GM23338 (cell line): ENCODE measurements around the gene SLC6A18. TPM values are rescaled to one million over a fixed set of nuclear protein-coding genes. Genes with fewer than 3 reads are reported as not detected.

ENCODE experiments used
- ATAC-seq: fragments of 200-7000 bp; cut with Tn5 transposase; 3 replicates; pipeline ENCODE4 v1.9.1; 2020
- DNase-seq: peaks from one replicate; pipeline ENCODE4 v3.0.0-alpha.2; 2015; ENCODE audit warnings: low spot score
- H2AFZ ChIP-seq: fragments of 200-600 bp; sonication (generic); 2 replicates; pipeline ENCODE4 v1.8.0; 2016; ENCODE audit warnings: antibody characterized with exemption, mild to moderate bottlenecking, moderate library complexity
- H3F3A ChIP-seq: fragments of 200-600 bp; sonication (generic); replicated peaks from 2 replicates; pipeline ENCODE4 v1.8.0; 2017; ENCODE audit warnings: antibody characterized with exemption, mixed run types, low read depth
- H3K27ac ChIP-seq: fragments of 200-600 bp; sonication (generic); 2 replicates; pipeline ENCODE4 v1.6.1; 2016; ENCODE audit warnings: low read depth
- H3K27me3 ChIP-seq: fragments of 200-600 bp; sonication (generic); 2 replicates; pipeline ENCODE4 v1.8.0; 2016; ENCODE audit warnings: mild to moderate bottlenecking, mixed run types, moderate library complexity; ENCODE audit not compliant: insufficient read depth
- H3K36me3 ChIP-seq: fragments of 200-600 bp; sonication (generic); 2 replicates; pipeline ENCODE4 v1.8.0; 2016; ENCODE audit warnings: mild to moderate bottlenecking; ENCODE audit not compliant: insufficient read depth
- H3K4me1 ChIP-seq: fragments of 200-600 bp; sonication (generic); 2 replicates; pipeline ENCODE4 v1.8.0; 2016; ENCODE audit warnings: mild to moderate bottlenecking, moderate library complexity; ENCODE audit not compliant: insufficient read depth
- H3K4me2 ChIP-seq: fragments of 200-600 bp; sonication (generic); 2 replicates; pipeline ENCODE4 v1.7.1; 2017; ENCODE audit warnings: mixed run types
- H3K4me3 ChIP-seq: fragments of 200-600 bp; sonication (generic); 2 replicates; pipeline ENCODE4 v1.6.1; 2016; ENCODE audit warnings: mixed run types
- H3K79me2 ChIP-seq: fragments of 200-600 bp; sonication (generic); replicated peaks from 2 replicates; pipeline ENCODE4 v1.8.0; 2017; ENCODE audit warnings: mild to moderate bottlenecking; ENCODE audit not compliant: insufficient read depth
- H3K9me2 ChIP-seq: fragments of 200-600 bp; sonication (generic); 2 replicates; pipeline ENCODE4 v1.8.0; 2017; ENCODE audit not compliant: insufficient read depth
- H4K20me1 ChIP-seq: fragments of 200-600 bp; sonication (generic); replicated peaks from 2 replicates; pipeline ENCODE4 v1.8.0; 2017; ENCODE audit warnings: mild to moderate bottlenecking; ENCODE audit not compliant: insufficient read depth
- H3K27ac Mint-ChIP-seq: 2 replicates; pipeline ENCODE4 v1.8.0; 2020; ENCODE audit warnings: inconsistent platforms, mild to moderate bottlenecking, moderate library complexity, mixed read lengths
- H3K27me3 Mint-ChIP-seq: 3 replicates; pipeline ENCODE4 v1.8.0; 2022; ENCODE audit warnings: low read depth, mild to moderate bottlenecking, moderate library complexity, mixed read lengths, inconsistent platforms; ENCODE audit not compliant: insufficient read depth, poor library complexity
- H3K36me3 Mint-ChIP-seq: 3 replicates; pipeline ENCODE4 v1.8.0; 2021; ENCODE audit warnings: low read depth, mild to moderate bottlenecking, inconsistent platforms, moderate library complexity, mixed read lengths
- H3K4me1 Mint-ChIP-seq: 3 replicates; pipeline ENCODE4 v1.8.0; 2020; ENCODE audit warnings: mild to moderate bottlenecking, inconsistent platforms, mixed read lengths
- H3K4me3 Mint-ChIP-seq: 3 replicates; pipeline ENCODE4 v1.8.0; 2021; ENCODE audit warnings: moderate library complexity, mild to moderate bottlenecking, inconsistent platforms, mixed read lengths
- H3K9me3 Mint-ChIP-seq: 3 replicates; pipeline ENCODE4 v1.8.0; 2020; ENCODE audit warnings: moderate library complexity, mild to moderate bottlenecking, inconsistent platforms, mixed read lengths
- EZH2 ChIP-seq: fragments of 200-600 bp; sonication (generic); IDR thresholded peaks from one replicate; pipeline ENCODE4 v1.8.0; 2017; ENCODE audit warnings: antibody characterized with exemption, mild to moderate bottlenecking, low read depth; ENCODE audit not compliant: unreplicated experiment
- EZH2phosphoT487 ChIP-seq: fragments of 200-600 bp; sonication (generic); IDR thresholded peaks from one replicate; pipeline ENCODE4 v1.8.1; 2018; ENCODE audit warnings: antibody characterized with exemption; ENCODE audit not compliant: unreplicated experiment
- POLR2AphosphoS5 ChIP-seq: IDR thresholded peaks from 2 replicates; pipeline ENCODE4 v1.6.1; 2016; ENCODE audit warnings: antibody characterized with exemption, low read depth
- REST ChIP-seq: IDR thresholded peaks from one replicate; pipeline ENCODE4 v1.6.1; 2018; ENCODE audit warnings: antibody characterized with exemption; ENCODE audit not compliant: unreplicated experiment
- STAT1 ChIP-seq: IDR thresholded peaks from one replicate; pipeline ENCODE4 v1.6.1; 2016; ENCODE audit warnings: antibody characterized with exemption; ENCODE audit not compliant: unreplicated experiment
- ZNF114 ChIP-seq: fragments of 250-450 bp; sonication (Bioruptor Pico); IDR thresholded peaks from 2 replicates; pipeline ENCODE4 v1.5.0; 2020; ENCODE audit warnings: mild to moderate bottlenecking, moderate library complexity
- polyA plus RNA-seq: library from polyadenylated mRNA; unstranded; fragments of >200 nt; fragmentation: Nextera tagmentation; extraction: Ambion mirVana; gene quantifications from 2 replicates; pipeline ENCODE4 v1.2.1, GENCODE V29; 2016
- total RNA-seq: library from RNA; depleted of rRNA; stranded (reverse); fragments of >200 nt; shearing (Covaris generic); gene quantifications from 2 replicates; pipeline ENCODE4 v1.2.3, GENCODE V29; 2014
- TF ChIP-seq, protein P1 (sequence below): IDR thresholded peaks from 2 replicates; pipeline ENCODE4 v1.6.1; 2016; ENCODE audit warnings: antibody characterized with exemption
- TF ChIP-seq, protein P2 (sequence below): fragments of 250-450 bp; sonication (Bioruptor Pico); IDR thresholded peaks from 2 replicates; pipeline ENCODE4 v1.5.0; 2020; ENCODE audit warnings: mild to moderate bottlenecking, moderate library complexity

SLC6A18 gene
- total and polyA plus RNA-seq, 2 experiments from 2014 or later, result not detected

DNA sequence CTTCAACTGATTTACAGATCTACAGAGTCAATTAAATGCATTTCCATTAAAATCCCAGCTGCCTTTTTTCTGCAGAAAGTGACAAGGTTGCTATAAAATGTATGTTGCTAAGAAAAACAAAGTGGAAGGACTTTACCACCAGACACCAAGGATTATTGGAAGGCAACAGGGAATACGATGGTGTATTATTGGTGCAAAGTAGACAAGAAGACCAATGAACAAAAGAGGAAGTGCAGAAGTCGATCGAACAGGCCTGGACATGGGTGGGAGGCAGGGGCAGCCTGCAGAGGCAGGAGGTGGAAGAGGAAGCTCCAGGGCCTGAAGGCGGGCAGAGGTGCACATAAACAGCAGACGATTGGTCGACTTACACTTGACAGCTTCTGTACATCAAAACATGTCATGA is 34.3 kb upstream of the SLC6A18 start (continued):
- TF ChIP-seq REST (no peak), ZNF114 (CRISPR knock-in tag) (no peak), EZH2 (no peak)
- TF ChIP-seq, protein P1, sequence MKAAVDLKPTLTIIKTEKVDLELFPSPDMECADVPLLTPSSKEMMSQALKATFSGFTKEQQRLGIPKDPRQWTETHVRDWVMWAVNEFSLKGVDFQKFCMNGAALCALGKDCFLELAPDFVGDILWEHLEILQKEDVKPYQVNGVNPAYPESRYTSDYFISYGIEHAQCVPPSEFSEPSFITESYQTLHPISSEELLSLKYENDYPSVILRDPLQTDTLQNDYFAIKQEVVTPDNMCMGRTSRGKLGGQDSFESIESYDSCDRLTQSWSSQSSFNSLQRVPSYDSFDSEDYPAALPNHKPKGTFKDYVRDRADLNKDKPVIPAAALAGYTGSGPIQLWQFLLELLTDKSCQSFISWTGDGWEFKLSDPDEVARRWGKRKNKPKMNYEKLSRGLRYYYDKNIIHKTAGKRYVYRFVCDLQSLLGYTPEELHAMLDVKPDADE, result no peak

DNA sequence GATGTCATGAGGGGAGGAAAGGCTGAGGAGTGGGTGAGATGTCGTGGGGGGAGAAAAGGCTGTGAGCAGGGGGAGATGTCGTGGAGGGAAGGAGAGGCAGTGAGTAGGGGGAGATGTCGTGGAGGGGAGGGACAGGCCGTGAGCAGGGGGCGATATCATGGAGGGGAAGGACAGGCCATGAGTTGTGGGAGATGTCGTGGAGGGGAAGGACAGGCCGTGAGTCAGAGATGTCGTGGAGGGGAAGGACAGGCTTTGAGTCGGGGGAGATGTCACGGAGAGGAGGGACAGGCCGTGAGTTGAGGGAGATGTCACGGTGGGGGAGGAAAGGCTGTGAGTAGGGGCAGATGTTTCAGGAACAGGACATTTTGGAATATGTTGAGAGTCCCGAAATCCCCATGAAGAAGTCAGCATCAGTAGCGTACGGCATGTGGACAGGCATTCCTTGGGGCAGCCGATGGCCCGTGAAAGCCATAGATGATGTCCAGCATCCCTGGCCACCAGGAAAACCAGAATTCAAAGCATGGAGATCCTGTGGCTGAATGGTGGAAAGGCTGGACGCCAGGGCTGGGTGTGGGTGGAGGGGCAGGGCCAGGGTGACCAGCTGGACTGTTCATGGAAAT is 32.1 kb upstream of the SLC6A18 start:
- Histone ChIP-seq H3K4me1 (no peaks in the 10 kb centered on the region), H3K36me3 (no peaks in the 10 kb centered on the region), H2AFZ (no peak overlapping the region), H3K27ac (no peak overlapping the region), H3K4me3 (no peak overlapping the region), H4K20me1 (no peaks in the 10 kb centered on the region), H3K27me3 (no peaks in the 10 kb centered on the region), H3K79me2 (no peaks in the 10 kb centered on the region), H3K4me2 (no peak overlapping the region), H3F3A (no peaks in the 10 kb centered on the region), H3K9me2 (no peaks in the 10 kb centered on the region)
- DNase-seq, result no peak
- Mint-ChIP-seq H3K4me3 (no peak overlapping the region), H3K4me1 (no peaks in the 10 kb centered on the region), H3K27me3 (peaks cover 19% of the 10 kb centered on the region), H3K36me3 (no peaks in the 10 kb centered on the region), H3K27ac (no peak overlapping the region), H3K9me3 (no peaks in the 10 kb centered on the region)
- no peak for ATAC-seq
- TF ChIP-seq REST (no peak), EZH2 (no peak), STAT1 (no peak), POLR2AphosphoS5 (no peak), EZH2phosphoT487 (no peak), ZNF114 (CRISPR knock-in tag) (no peak)
- TF ChIP-seq, protein P2, sequence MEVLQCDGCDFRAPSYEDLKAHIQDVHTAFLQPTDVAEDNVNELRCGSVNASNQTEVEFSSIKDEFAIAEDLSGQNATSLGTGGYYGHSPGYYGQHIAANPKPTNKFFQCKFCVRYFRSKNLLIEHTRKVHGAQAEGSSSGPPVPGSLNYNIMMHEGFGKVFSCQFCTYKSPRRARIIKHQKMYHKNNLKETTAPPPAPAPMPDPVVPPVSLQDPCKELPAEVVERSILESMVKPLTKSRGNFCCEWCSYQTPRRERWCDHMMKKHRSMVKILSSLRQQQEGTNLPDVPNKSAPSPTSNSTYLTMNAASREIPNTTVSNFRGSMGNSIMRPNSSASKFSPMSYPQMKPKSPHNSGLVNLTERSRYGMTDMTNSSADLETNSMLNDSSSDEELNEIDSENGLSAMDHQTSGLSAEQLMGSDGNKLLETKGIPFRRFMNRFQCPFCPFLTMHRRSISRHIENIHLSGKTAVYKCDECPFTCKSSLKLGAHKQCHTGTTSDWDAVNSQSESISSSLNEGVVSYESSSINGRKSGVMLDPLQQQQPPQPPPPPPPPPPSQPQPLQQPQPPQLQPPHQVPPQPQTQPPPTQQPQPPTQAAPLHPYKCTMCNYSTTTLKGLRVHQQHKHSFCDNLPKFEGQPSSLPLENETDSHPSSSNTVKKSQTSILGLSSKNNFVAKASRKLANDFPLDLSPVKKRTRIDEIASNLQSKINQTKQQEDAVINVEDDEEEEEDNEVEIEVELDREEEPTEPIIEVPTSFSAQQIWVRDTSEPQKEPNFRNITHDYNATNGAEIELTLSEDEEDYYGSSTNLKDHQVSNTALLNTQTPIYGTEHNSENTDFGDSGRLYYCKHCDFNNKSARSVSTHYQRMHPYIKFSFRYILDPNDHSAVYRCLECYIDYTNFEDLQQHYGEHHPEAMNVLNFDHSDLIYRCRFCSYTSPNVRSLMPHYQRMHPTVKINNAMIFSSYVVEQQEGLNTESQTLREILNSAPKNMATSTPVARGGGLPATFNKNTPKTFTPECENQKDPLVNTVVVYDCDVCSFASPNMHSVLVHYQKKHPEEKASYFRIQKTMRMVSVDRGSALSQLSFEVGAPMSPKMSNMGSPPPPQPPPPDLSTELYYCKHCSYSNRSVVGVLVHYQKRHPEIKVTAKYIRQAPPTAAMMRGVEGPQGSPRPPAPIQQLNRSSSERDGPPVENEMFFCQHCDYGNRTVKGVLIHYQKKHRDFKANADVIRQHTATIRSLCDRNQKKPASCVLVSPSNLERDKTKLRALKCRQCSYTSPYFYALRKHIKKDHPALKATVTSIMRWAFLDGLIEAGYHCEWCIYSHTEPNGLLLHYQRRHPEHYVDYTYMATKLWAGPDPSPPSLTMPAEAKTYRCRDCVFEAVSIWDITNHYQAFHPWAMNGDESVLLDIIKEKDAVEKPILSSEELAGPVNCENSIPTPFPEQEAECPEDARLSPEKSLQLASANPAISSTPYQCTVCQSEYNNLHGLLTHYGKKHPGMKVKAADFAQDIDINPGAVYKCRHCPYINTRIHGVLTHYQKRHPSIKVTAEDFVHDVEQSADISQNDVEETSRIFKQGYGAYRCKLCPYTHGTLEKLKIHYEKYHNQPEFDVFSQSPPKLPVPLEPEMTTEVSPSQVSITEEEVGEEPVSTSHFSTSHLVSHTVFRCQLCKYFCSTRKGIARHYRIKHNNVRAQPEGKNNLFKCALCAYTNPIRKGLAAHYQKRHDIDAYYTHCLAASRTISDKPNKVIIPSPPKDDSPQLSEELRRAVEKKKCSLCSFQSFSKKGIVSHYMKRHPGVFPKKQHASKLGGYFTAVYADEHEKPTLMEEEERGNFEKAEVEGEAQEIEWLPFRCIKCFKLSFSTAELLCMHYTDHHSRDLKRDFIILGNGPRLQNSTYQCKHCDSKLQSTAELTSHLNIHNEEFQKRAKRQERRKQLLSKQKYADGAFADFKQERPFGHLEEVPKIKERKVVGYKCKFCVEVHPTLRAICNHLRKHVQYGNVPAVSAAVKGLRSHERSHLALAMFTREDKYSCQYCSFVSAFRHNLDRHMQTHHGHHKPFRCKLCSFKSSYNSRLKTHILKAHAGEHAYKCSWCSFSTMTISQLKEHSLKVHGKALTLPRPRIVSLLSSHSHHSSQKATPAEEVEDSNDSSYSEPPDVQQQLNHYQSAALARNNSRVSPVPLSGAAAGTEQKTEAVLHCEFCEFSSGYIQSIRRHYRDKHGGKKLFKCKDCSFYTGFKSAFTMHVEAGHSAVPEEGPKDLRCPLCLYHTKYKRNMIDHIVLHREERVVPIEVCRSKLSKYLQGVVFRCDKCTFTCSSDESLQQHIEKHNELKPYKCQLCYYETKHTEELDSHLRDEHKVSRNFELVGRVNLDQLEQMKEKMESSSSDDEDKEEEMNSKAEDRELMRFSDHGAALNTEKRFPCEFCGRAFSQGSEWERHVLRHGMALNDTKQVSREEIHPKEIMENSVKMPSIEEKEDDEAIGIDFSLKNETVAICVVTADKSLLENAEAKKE (CRISPR knock-in tag), result no peak
- TF ChIP-seq, protein P1, result no peak
